ENCODE data around the gene NALCN. TPM values are rescaled to one million over a fixed set of nuclear protein-coding genes. Genes with fewer than 3 reads are reported as not detected.

Gene NALCN
- total and polyA plus RNA-seq, 4 donors, result 0.09 to 0.92 (median 0.18) TPM

DNA sequence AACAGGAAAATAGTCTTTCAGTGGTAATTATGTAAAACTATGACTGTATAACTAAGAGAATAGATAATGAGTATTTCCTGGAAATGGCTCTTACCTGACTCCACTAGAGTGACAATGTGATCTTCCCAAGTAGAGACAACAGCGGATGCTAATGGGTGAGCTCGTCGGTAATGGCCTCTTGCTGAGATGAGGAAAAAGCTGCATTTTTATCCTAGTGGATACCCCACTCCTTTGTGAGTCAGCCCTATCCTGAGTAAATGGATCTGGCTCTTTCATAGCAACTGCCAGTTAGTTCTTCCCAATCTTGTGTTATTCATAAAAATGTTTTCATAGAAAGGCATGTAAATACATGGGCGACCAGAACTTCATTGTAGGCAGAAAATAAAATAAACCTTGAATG is 299.5 kb downstream of the NALCN start:
- 78% methylated on average over 4 of the region's 4 CpGs for WGBS
- H3K36me3 ChIP-seq (ENCODE audit: control insufficient read depth in 4 of 4, insufficient read depth in 3 of 4, low read depth in 1 of 4, low read length in 3 of 4), result no peaks in the 10 kb centered on the region
- H3K9ac ChIP-seq (ENCODE audit: low read depth in 1 of 2, low read length in 2 of 2), result no peak overlapping the region
- H3K9me3 ChIP-seq (ENCODE audit: control insufficient read depth in 4 of 4, low read length in 3 of 4), result no peaks in the 10 kb centered on the region
- no peaks in the 10 kb centered on the region for H3K27me3 ChIP-seq (ENCODE audit: control insufficient read depth in 4 of 4, insufficient read depth in 4 of 4, low read length in 3 of 4)
- no peak for TF ChIP-seq TAF1 (conservative IDR thresholded peaks at IDR 0.05)
- TF ChIP-seq ATF3 (IDR thresholded peaks at IDR 0.05), result no peak
- TF ChIP-seq RXRA (IDR thresholded peaks at IDR 0.05), result no peak
- TF ChIP-seq SP1 (IDR thresholded peaks at IDR 0.05), result no peak
- no peak for DNase-seq (ENCODE audit: low spot score)
- H3K4me1 ChIP-seq (ENCODE audit: control insufficient read depth in 4 of 4, insufficient read depth in 4 of 4, low read length in 3 of 4), result no peaks in the 10 kb centered on the region
- no peak overlapping the region for H3K4me3 ChIP-seq (ENCODE audit: low read depth in 1 of 3, low read length in 3 of 3)
- no peak overlapping the region for H3K27ac ChIP-seq (ENCODE audit: low read depth in 1 of 2, low read length in 2 of 2)

DNA sequence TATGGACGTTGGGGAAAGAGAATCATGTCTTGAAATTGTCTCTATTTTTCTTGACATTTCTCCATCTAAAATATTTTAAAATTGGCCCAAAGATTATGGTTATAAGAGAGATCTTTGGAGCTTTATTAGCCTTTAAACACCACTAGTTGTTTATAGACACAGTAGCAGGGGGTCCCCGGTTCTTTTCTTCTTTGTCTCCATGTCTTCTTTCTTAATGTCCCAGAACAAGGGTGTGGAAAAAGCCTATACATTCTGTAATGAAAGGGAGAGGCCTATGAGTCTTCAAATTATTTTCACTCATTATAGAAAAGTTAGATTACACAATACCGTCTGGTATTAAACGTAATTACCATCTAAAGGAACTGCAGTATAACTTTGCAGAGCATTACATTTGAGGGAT is 300.0 kb downstream of the NALCN start:
- no peak for DNase-seq (ENCODE audit: low spot score)
- H3K27ac ChIP-seq (ENCODE audit: low read depth in 1 of 2, low read length in 2 of 2), result no peak overlapping the region
- no peak overlapping the region for H3K4me3 ChIP-seq (ENCODE audit: low read depth in 1 of 3, low read length in 3 of 3)
- no peaks in the 10 kb centered on the region for H3K4me1 ChIP-seq (ENCODE audit: control insufficient read depth in 4 of 4, insufficient read depth in 4 of 4, low read length in 3 of 4)
- no peaks in the 10 kb centered on the region for H3K27me3 ChIP-seq (ENCODE audit: control insufficient read depth in 4 of 4, insufficient read depth in 4 of 4, low read length in 3 of 4)
- no peaks in the 10 kb centered on the region for H3K9me3 ChIP-seq (ENCODE audit: control insufficient read depth in 4 of 4, low read length in 3 of 4)
- H3K9ac ChIP-seq (ENCODE audit: low read depth in 1 of 2, low read length in 2 of 2), result no peak overlapping the region
- 76% methylated on average over 4 of the region's 4 CpGs for WGBS
- H3K36me3 ChIP-seq (ENCODE audit: control insufficient read depth in 4 of 4, insufficient read depth in 3 of 4, low read depth in 1 of 4, low read length in 3 of 4), result no peaks in the 10 kb centered on the region
- TF ChIP-seq TAF1 (conservative IDR thresholded peaks at IDR 0.05) (no peak), CTCF (IDR thresholded peaks at IDR 0.05; ENCODE audit: low read depth, low read length, missing input control) (no peak), FOXA1 (IDR thresholded peaks at IDR 0.05) (no peak), RXRA (IDR thresholded peaks at IDR 0.05) (no peak), HNF4A (conservative IDR thresholded peaks at IDR 0.05) (no peak), HNF4G (IDR thresholded peaks at IDR 0.05) (no peak), ZBTB33 (IDR thresholded peaks at IDR 0.05) (no peak)

DNA sequence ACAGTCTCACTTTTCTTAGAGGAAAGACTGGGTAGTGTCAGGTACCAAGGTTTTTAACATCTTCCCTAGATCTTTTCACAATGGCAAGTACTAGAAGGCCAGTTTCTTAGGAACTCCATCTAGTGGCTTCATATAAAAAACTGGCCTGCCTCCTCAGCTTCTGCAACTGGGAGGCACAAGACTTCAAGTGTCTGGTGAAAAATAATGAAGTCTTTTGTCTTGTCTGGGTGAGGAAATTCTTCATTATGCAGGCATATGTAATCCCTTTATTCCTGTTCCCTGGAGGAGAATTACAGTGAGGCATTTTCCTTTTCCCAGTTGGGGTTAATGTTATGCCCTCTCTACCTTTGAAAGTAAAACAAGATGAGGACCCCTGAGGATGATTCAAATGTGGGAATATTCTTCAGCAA is 300.5 kb downstream of the NALCN start:
- Histone ChIP-seq H3K36me3 (ENCODE audit: control insufficient read depth in 4 of 4, insufficient read depth in 3 of 4, low read depth in 1 of 4, low read length in 3 of 4) (no peaks in the 10 kb centered on the region), H3K9ac (ENCODE audit: low read depth in 1 of 2, low read length in 2 of 2) (no peak overlapping the region), H3K9me3 (ENCODE audit: control insufficient read depth in 4 of 4, low read length in 3 of 4) (no peaks in the 10 kb centered on the region), H3K27me3 (ENCODE audit: control insufficient read depth in 4 of 4, insufficient read depth in 4 of 4, low read length in 3 of 4) (no peaks in the 10 kb centered on the region), H3K4me1 (ENCODE audit: control insufficient read depth in 4 of 4, insufficient read depth in 4 of 4, low read length in 3 of 4) (no peaks in the 10 kb centered on the region), H3K4me3 (ENCODE audit: low read depth in 1 of 3, low read length in 3 of 3) (no peak overlapping the region), H3K27ac (ENCODE audit: low read depth in 1 of 2, low read length in 2 of 2) (no peak overlapping the region)
- no peak for DNase-seq (ENCODE audit: low spot score)
- TF ChIP-seq HNF4G (IDR thresholded peaks at IDR 0.05) (no peak), HNF4A (conservative IDR thresholded peaks at IDR 0.05) (no peak), TAF1 (conservative IDR thresholded peaks at IDR 0.05) (no peak), YY1 (IDR thresholded peaks at IDR 0.05) (no peak), CTCF (IDR thresholded peaks at IDR 0.05; ENCODE audit: low read depth, low read length, missing input control) (no peak), FOXA1 (IDR thresholded peaks at IDR 0.05) (no peak), FOXA2 (IDR thresholded peaks at IDR 0.05) (no peak), SP1 (IDR thresholded peaks at IDR 0.05) (no peak), EGR1 (IDR thresholded peaks at IDR 0.05; ENCODE audit: low read depth in 2 of 2) (no peak), NR2F2 (IDR thresholded peaks at IDR 0.05) (no peak)

Measured in liver (tissue), 9 donors.